Measurements from ENCODE around the gene TEF.
A peak's percentile ranks its signal among the peaks of the same experiment; 100 is the strongest.

The TEF gene
- 10.7 reads per million, percentile 33 among the genes with 10 or more reads in this experiment for total RNA-seq

GRCh38 chr22:41381329-41382097 is at the start of gene TEF:
Gene TEF (plus strand): TSS chr22:41381942. CDS start chr22:41382045, 103 bp downstream.
- DNase-seq = peak; percentile 98

- DNase-seq = no peak
These were observed 49.4 kb upstream of the TEF start for GRCh38 chr22:41332217-41332939.

- DNase-seq = no peak
These were observed 47.9 kb upstream of the TEF start for GRCh38 chr22:41333806-41334205.

- no peak for DNase-seq
These were observed 47.5 kb upstream of the TEF start for GRCh38 chr22:41334215-41334614.

GRCh38 chr22:41334951-41335635 is 46.6 kb upstream of the TEF start:
- no peak for DNase-seq

- no peak for DNase-seq
These were observed 43.0 kb upstream of the TEF start for GRCh38 chr22:41338614-41339212.

- DNase-seq = no peak
These were observed 41.9 kb upstream of the TEF start for GRCh38 chr22:41339823-41340222.

- no peak for DNase-seq
These were observed 41.4 kb upstream of the TEF start for GRCh38 chr22:41340357-41340756.

- DNase-seq = no peak
These were observed 40.7 kb upstream of the TEF start for GRCh38 chr22:41341012-41341411.

GRCh38 chr22:41341990-41342389 is 39.8 kb upstream of the TEF start:
- no peak for DNase-seq

GRCh38 chr22:41343300-41343699 is 38.4 kb upstream of the TEF start:
- DNase-seq = no peak

- no peak for DNase-seq
These were observed 38.0 kb upstream of the TEF start for GRCh38 chr22:41343717-41344116.

- no peak for DNase-seq
These were observed 37.5 kb upstream of the TEF start for GRCh38 chr22:41344189-41344788.

GRCh38 chr22:41345807-41346335 is 35.9 kb upstream of the TEF start:
- no peak for DNase-seq

GRCh38 chr22:41347066-41347859 is 34.5 kb upstream of the TEF start:
- no peak for DNase-seq

- DNase-seq = no peak
These were observed 32.7 kb upstream of the TEF start for GRCh38 chr22:41348964-41349484.

GRCh38 chr22:41350087-41350486 is 31.7 kb upstream of the TEF start:
- no peak for DNase-seq

GRCh38 chr22:41351011-41351410 is 30.7 kb upstream of the TEF start:
- no peak for DNase-seq

- no peak for DNase-seq
These were observed 29.7 kb upstream of the TEF start for GRCh38 chr22:41352058-41352457.

GRCh38 chr22:41353862-41354575 is 27.7 kb upstream of the TEF start:
- no peak for DNase-seq

GRCh38 chr22:41354979-41355378 is 26.8 kb upstream of the TEF start:
- no peak for DNase-seq
